CMK (cell line): ENCODE data around the gene HPN.
"Not testable (repeated sequence)": the region's sequence is repeated elsewhere in the genome, so short reads cannot be mapped to it uniquely, and the experiment has no call there.

Experiments used
- DNase-seq: peaks from one replicate; pipeline ENCODE4 v3.0.0-alpha.2; 2010; ENCODE audit warnings: low read depth

The HPN gene

DNA sequence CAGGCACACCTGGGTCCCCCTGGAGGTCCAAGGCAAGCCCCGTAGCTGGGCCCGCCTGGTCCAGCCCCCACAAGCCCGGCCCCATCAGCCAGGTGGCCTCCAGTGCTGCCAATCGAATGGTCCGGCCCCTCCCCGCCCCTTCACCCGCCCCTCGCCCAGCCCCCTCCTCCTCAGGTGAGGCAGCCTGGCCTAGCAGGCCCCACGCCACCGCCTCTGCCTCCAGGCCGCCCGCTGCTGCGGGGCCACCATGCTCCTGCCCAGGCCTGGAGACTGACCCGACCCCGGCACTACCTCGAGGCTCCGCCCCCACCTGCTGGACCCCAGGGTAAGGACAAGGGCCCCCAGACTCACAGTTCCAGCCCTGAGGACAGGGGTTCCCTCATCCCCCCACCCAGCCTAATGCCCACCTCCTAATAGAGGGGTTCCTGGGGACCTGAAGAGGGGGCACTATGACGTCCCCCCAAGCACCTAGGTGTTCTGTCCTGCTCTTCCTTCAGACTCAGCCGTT, at the start of gene HPN:
Gene HPN (plus strand): TSS at position 174 of the 508 bp plus-strand sequence. CDS start 786 bp downstream, outside the sequence.
- DNase-seq = no peak

DNA sequence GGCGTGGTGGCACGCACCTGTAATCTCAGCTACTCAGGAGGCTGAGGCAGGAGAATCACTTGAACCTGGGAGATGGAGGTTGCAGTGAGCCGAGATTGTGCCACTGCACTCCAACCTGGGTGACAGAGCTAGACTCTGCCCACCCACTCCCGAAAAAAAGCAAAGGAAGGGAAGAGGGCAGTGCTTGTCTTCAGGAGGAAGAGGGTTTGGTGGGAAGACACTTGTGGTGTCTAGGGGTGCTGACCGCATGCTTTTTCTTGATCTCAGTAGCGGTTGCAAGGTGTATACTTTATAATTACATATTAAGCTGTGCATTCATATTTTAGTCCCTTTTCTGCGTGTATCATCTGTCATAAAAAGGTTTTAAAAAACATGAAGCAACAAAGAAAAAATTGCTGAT, 48.9 kb upstream of the HPN start:
- not testable (repeated sequence) for DNase-seq

DNA sequence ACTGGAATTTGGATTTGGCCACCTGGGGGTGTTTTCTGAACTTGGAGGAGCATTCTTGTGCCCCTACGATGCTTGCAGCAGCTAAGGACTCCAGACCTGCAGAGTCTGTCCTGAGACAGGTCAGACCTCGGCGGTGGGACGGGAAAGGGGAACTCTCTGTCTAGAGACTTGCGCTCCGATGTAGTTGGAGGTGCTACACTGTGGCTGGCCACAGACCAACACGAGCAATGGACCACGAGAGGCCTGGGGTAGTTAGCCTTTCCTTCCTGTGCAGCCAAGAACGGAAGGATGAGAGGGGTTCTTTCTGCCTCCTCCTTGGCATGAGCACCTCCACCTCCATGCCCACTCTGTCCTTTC, 47.3 kb upstream of the HPN start:
- DNase-seq = no peak

DNA sequence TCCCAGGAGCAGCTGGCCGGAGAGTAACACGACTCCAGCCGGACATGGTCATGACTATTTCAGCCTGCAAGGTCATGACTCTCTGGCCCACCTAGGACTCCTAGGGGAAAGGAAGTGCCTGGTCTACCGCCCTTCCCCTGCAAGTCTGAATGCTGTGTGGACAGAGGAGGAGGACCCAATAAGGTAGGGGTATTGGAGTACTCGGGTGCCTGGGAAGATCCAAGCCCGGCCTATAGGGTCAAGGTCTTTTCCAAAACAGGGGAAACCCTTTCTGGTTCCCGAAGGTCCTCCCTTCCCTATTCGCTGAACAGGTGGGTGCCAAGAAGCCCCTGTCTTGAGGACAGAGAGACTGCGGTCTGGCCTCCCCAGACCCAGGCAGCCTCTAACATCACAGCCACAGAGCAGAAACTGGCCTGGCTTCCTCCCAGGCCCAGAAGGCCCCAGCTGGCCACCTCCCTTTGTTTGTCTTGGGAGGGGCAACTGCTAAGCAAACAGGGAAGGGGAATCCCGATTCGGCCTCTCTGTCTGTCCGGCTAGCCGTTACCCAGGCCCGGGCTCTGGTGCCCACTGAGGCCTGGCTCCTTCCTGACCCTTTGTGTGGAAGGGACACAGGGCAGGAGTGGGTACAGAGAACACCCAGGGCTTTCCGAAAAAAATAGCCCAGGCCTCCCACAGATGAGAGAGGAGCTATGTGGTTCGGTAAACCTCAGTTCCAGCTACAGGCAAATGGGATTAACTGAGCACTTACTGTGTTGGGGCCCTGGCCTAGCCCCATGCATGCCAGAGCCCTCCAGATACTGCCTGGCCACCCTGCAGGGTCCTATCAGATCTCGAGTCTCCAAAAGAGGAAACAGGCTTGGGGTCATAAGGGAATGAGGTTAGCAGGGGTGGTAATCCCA, 46.6 kb upstream of the HPN start:
- no peak for DNase-seq

DNA sequence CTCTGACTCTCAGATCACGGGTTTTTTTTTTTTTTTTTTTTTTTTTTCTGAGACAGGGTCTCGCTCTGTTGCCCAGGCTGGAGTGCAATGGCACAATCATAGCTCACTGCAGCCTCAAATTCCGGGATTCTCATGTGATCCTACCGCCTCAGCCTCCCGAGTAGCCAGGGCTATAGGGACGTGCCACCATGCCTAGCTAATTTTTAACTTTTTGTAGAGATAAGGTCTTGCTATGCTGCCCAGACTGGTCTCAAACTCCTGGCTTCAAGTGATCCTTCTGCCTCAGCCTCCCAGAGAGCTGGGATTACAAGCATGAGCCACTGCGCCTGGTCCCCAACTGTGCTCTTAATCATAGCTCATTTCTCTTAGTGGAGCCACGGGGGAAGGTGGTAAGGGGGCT, 46.0 kb upstream of the HPN start:
- no peak for DNase-seq

DNA sequence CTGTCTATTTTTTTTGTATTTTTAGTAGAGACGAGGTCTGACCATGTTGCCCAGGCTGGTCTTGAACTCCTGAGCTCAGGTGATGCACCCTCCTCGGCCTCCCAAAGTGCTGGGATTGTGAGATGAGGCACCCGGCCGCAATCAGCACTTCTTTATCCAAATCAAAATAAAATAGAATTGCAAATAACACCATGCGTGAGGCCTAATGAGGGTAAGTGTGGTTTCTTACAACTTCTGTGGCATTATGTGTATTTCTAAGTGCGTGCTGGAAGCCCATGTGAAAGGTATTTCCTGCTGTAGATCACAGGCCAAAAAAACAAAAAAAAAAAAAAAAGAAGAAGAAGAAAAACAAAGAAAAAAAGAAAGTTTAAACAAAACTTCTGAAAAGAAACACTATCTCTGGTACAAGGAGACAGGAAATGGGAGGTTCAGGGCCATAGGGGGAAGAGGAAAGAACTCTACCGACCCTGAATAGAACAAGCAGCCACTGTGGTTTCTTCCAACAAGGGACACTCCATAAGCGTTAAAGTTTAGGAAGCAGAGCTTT, 44.4 kb upstream of the HPN start:
- DNase-seq = no peak

DNA sequence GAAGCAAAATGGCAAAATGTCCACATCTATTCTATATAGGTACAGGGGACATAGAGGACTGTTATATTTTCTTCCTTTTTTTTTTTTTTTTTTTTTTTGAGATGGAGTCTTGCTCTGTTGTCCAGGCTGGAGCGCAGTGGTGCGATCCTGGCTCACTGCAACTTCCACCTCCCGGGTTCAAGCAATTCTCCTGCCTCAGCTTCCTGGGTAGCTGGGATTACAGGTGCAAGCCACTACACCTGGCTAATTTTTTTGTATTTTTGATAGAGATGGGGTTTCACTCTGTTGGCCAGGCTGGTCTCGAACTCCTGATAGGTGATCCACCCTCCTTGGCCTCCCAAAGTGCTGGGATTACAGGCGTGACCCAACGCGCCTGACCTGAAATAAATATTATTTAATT, 43.3 kb upstream of the HPN start:
- DNase-seq = not testable (repeated sequence)

DNA sequence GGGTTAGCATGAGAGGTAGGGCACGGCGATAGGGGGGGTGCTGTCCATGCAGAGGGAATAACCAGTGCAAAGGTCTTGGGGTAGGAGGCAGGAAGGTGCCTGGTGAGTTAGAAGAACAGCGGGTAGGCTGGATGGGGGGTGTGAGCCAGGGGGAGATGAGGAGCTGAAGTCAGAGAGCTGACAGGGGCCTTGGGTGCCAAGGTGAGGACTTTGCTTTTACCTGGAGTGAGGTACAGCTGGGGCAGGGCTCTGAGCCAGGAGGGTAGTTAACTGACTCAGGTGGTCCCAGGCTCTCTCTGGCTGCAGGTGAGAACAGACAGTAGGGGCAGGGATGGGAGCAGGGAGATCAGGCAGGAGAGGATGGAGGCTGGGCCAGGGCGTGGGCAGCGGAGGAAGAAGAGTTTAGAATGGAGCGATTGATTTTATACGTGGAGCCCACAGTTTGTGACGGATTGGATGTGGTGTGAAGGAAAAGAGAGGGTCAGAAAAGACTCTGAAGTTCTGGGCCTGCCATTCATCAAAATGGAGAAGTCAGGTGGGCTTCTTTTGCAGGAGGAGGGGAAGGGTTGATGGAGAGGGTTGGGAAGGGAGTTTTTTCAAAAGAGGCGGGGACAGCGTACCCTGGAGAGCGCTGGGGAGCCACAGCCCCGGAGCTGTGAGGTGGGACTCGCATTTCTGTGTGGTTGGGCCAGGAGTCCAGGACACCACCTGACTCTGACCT, 42.6 kb upstream of the HPN start:
- DNase-seq = no peak

DNA sequence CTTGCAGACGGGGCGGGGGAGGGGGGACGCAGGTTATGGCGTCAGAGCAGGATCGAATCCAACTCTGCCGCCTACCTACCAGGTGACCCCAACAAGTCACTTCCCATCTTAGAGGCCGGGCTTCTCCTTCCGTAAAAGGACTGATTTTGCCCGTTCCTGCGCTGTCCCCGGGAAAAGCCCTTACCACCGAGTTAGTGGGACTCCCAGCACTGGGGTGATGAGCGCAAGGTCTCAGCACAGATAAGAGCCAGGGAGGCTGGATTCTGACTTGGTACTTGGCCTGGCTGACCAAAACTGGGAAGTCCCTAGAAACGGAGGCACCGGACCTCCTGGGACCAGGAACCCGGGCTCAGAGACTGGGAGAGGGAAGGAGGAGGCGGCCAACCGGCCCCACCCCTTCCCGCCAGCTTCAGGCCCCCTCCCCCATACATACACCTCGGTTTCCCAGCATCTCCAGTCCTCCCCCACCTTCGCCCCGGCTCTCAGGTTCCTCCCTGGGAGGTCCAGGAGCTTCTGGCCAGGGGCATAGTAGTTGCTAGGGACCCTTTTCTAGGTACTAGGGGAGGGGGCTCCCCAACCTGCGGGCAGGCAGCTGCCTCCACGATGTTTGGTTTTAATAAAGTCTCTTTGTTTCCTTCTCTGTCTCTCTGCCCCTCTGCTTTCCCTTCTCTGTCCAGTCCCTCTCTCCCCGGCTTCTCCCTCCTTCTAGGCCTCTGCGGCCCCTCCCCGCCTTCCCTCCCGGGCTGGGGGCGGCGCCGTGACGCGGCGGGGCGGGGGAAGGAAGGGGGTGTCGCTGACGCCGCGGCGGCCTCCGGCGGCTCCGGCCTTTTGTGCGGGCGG, 41.8 kb upstream of the HPN start, which contains the start of gene GRAMD1A:
Gene GRAMD1A (plus strand): TSS at position 826 of the 840 bp plus-strand sequence. CDS start 156 bp downstream, outside the sequence.
- peak; percentile 54 for DNase-seq

DNA sequence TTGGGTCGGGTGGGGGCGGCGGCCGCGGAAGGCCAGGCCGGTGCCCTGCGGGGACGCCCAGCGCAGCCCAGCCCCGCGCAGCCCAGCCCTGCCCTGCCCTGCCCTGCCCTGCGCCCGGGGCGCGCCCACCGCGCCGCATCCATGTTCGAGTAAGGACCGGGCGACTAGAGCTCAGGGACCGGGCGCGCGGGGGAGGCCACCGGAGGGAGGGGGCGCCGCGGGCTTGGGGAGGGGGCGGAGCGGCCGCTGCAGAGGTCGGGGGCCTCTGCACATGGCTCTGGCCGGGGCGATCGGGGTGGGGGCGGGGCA, 41.2 kb upstream of the HPN start:
- DNase-seq = peak; percentile 63

DNA sequence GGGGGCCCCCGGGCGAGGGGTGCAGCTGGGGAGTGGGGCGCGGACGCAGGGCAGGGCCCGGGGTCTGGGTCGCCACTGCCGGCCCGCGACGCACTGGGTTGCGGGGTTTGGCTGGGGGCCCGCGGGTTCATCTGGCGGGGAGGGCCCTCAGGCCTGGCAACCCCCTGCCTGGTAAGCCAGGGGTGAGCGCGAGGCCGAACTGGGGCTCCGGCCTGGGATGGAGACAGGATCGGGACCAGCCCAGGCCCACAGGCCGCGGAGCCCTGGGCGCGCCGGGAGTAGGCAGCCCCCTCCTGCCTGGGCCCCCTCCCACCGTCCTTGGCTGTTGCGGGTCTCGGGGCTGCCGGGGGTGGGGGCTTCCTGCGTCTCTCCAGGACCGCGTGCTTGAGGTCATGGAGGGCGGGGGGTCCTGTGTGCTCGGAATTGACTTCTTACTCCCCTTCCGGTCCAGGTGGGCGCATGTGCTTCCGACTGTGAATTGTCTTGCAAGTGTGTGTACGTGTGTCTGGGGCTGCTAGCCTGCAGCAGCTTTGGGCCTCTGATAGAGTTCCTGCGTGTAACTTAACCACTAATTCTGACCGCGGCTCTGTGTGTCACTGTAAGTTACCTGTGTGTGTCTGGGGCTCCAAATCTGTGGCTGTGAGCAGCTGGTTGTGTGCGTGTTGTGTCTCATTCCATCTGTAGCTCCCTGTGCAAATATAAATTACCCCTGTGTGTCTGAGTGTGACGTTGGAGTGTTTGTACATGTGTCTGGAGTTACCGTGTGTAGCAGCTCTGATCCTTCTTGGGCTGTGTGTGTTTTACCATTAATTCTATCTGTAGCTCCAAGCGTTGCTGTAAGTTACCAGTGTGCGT, 40.6 kb upstream of the HPN start:
- DNase-seq = peak; percentile 52

DNA sequence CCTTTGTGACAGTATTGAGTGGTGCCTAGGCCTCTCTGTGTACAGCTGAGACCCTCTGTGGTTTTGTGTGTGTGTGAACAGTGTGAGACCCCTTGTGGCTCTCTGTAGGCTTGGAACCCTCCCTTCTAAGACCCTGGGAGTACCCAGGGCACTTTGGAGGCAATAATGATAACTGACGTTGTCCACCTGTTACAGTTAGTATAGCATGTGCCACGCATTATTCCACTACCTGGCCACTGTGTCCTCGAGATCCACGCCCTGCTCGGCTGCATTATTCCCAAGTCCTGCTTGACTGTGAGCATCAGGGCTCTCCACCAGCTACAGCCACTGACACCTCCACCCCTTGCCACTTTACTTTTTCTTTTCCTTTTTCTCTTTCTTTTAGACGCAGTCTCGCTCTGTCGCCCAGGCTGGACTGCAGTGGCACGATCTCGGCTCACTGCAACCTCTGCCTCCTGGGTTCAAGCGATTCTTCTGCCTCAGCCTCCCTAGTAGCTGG, 39.4 kb upstream of the HPN start:
- no peak for DNase-seq

DNA sequence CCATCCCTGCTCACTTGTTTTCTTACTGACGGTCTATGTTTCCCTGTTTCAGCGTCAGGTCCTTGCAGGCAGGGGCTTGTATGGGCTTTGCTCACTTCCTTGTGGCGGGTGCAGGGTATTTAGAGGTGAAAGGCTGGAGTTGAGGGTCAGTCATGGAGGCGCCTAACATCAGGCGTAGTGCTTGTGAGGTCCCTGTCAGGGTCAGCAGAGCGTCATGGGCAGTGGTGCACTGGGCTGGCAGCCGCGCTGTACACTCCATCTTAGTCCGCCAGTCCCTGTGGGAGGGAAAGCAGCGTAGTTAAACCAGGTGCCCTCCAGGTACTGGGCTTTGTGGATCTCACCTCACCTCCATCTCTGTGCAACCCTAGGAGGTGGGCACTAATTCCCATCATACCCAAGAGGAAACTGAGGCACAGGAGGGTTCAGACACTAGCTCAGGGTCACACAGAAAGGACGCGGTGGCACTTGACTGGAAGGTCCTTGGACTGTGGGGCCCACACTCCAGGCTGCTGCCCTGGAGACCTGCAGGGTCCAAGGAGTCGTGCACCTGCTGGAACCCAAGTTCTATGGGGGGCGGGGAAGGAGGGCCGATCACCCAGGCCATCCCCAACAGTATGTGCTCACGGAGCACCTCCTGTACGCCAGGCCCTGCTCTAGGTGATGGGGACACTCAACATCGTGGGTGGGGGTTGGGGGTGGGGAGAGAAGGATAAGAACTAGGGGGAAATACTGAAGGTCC, 36.8 kb upstream of the HPN start:
- no peak for DNase-seq

DNA sequence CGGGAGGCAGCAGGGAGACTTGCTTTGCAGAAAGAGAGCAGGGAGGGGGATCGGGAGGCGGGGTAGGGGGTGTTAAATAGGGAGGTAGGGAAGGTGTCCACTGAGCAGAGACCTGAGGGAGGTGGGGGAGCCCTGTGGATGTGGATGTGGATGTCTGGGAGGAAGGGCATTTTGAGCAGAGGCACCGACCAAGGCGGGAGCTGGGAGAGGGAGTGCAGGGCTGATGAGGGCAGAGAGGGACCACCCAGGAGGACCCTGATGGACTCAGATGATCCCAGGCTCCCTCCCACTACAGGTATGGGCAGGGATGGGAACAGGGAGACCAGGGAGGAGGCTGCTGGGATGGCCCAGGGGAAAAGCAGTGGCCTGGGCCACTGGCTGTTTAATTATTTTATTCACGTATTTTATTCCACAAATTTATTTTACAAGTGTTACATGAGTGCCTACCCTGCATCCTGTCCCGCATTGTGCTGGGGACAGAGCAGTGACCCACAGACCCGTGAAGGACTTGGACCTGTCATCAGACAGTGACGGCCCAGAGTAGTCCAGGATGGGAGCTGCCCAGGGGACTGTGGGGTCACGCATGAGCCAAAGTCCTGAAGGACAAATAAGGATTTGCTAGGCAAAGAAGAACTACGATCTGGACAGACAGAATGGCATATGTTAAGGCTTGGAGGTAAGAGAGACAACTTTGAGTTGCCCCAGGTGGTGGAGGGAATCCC, 36.1 kb upstream of the HPN start:
- DNase-seq = no peak

DNA sequence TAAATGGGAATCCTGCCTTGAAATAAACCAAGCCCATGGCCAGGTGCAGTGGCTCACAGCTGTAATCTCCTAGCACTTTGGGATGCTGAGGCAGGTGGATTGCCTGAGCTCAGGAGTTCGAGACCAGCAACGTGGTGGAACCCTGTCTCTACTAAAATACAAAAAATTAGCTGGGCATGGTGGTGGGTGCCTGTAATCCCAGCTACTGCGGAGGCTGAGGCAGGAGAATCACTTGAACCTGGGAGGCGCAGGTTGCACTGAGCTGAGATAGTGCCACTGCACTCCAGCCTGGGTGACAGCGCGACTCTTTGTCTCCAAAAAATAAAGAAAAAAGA, 35.5 kb upstream of the HPN start:
- DNase-seq = not testable (repeated sequence)

DNA sequence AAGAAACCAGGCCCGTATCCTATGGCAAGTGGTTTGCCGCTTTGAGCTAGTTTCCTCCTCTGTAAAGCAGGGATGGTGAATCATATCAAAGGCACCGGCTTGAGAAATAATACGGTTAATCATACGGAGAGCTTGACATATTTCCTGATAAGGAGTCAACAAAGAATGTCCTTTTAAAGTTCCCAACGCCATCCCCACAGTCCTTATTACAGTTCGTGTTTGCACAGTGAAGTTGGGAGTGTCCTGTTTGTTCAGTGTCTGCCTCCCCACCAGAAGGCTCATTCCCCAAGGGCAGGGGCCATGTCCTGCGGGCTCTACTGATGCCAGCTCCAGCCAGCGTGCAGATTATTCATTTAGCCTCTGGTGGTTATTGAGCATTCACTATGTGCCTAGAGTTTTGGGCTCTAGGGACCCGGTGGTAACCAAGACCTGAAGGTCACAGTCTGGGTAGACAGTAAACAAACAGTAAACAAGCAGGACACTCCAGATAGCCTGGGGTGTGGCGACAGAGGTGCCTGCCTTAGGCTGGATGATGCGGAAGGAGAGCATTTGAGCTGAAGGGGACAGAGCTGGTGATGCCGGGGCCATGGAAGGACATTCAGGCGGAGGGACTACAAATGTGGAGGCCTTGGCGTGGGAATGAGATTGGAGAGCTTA, 35.1 kb upstream of the HPN start:
- no peak for DNase-seq

DNA sequence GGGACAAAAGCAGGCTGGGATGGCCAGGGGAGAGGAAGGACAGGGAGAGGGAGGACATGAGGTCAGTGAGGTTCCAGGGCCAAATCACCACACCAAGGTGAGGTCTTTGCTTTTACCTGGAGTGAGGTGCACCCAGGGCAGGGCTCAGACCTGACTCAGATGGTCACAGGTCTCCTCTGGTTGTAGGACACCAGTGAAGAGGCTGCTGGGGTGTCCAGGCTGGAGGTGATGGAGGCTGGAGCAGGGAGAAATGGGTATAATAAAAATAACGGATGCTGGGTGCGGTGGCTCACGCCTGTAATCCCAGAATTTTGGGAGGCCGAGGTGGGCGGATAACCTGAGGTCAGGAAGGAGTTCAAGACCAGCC, 34.5 kb upstream of the HPN start:
- DNase-seq = no peak

DNA sequence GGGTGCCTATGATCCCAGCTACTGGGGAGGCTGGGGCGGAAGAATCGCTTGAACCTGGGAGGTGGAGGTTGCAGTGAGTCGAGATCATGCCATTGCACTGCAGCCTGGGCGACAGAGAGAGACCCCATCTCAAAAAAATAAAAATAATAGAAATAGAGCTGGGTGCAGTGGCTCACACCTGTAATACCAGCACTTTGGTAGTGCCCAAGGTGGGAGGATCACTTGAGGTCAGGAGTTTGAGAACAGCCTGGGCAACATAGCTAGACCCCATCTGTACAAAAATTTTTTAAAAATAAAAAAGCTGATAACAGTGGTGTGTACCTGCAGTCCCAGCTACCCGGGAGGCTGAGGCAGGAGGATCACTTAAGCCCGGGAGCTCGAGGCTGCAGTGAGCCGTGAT, 34.1 kb upstream of the HPN start:
- DNase-seq = not testable (repeated sequence)

DNA sequence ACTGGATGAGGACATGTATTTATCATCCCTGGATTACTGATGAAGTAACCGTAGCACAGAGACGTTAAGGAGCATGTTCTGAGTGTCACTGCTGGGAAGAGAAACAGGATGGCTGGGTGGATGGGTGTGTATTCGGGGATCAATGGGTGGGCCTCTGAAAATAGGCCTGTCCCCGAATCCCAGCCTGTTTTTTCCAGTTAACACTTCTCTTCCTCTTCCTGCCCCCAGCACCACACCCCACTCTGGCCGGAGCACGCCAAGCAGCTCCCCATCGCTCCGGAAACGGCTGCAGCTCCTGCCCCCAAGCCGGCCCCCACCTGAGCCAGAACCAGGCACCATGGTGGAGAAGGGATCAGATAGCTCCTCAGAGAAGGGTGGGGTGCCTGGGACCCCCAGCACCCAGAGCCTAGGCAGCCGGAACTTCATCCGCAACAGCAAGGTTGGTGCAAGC, 32.6 kb upstream of the HPN start:
- no peak for DNase-seq
